HEK293T (cell line): ENCODE results near the gene MRPL21.
"Not testable (repeated sequence)": the region's sequence is repeated elsewhere in the genome, so short reads cannot be mapped to it uniquely, and the experiment has no call there.

ENCODE experiments used
- CTCF ChIA-PET: fragments of 350-600 bp; formaldehyde crosslinking; extraction: SDS; loops from one replicate; lab custom pipeline; 2021; ENCODE audit warnings: antibody characterized with exemption, inconsistent platforms; lab: Yijun Ruan, JAX
- POLR2A ChIA-PET: fragments of 350-600 bp; formaldehyde crosslinking; extraction: SDS; loops from one replicate; lab custom pipeline; 2020; ENCODE audit warnings: antibody characterized with exemption, inconsistent platforms; lab: Yijun Ruan, JAX
- DNase-seq: peaks from one replicate; pipeline ENCODE4 v3.0.0; 2012; ENCODE audit warnings: mixed read lengths; ENCODE audit errors: extremely low spot score
- ARNT ChIP-seq: fragments of 450-650 bp; IDR thresholded peaks from 2 replicates; pipeline ENCODE4 v1.6.1; 2017; ENCODE audit warnings: mild to moderate bottlenecking
- BHLHE40 ChIP-seq: fragments of 450-650 bp; IDR thresholded peaks from 2 replicates; pipeline ENCODE4 v1.6.1; 2016; ENCODE audit warnings: mild to moderate bottlenecking, moderate library complexity, borderline replicate concordance
- CTBP1 ChIP-seq: fragments of 450-650 bp; IDR thresholded peaks from 2 replicates; pipeline ENCODE4 v1.6.1; 2016; ENCODE audit warnings: borderline replicate concordance
- ELF4 ChIP-seq: fragments of 450-650 bp; IDR thresholded peaks from 2 replicates; pipeline ENCODE4 v1.6.1; 2017; ENCODE audit warnings: antibody characterized with exemption
- FOXA1 ChIP-seq: fragments of 450-650 bp; IDR thresholded peaks from 2 replicates; pipeline ENCODE4 v1.6.1; 2016; ENCODE audit warnings: mild to moderate bottlenecking
- FOXK2 ChIP-seq: fragments of 450-650 bp; IDR thresholded peaks from 2 replicates; pipeline ENCODE4 v1.6.1; 2016; ENCODE audit warnings: mild to moderate bottlenecking
- FOXM1 ChIP-seq: fragments of 450-650 bp; IDR thresholded peaks from 2 replicates; pipeline ENCODE4 v1.6.1; 2017; ENCODE audit warnings: mild to moderate bottlenecking, borderline replicate concordance
- HDGF ChIP-seq: fragments of 450-650 bp; IDR thresholded peaks from 2 replicates; pipeline ENCODE4 v1.6.1; 2017; ENCODE audit warnings: antibody characterized with exemption, borderline replicate concordance
- L3MBTL2 ChIP-seq: fragments of 450-650 bp; conservative IDR thresholded peaks from 2 replicates; pipeline ENCODE4 v1.6.1; 2016; ENCODE audit warnings: mild to moderate bottlenecking
- LEF1 ChIP-seq: fragments of 450-650 bp; IDR thresholded peaks from 2 replicates; pipeline ENCODE4 v1.6.1; 2017; ENCODE audit warnings: mild to moderate bottlenecking, borderline replicate concordance
- NFRKB ChIP-seq: fragments of 450-650 bp; IDR thresholded peaks from 2 replicates; pipeline ENCODE4 v1.6.1; 2016; ENCODE audit warnings: mild to moderate bottlenecking, moderate library complexity
- PKNOX1 ChIP-seq: fragments of 450-650 bp; IDR thresholded peaks from 2 replicates; pipeline ENCODE4 v1.6.1; 2016
- SP1 ChIP-seq: fragments of 450-650 bp; IDR thresholded peaks from 2 replicates; pipeline ENCODE4 v1.6.1; 2017
- SUZ12 ChIP-seq: fragments of 450-650 bp; IDR thresholded peaks from 2 replicates; pipeline ENCODE4 v1.6.1; 2016; ENCODE audit warnings: mild to moderate bottlenecking
- TARDBP ChIP-seq: fragments of 450-650 bp; IDR thresholded peaks from 2 replicates; pipeline ENCODE4 v1.6.1; 2016
- ZNF384 ChIP-seq: fragments of 450-650 bp; IDR thresholded peaks from 2 replicates; pipeline ENCODE4 v1.6.1; 2016

Gene MRPL21

GRCh38 chr11:68891351-68891948 lies 12.2 kb downstream of the MRPL21 start:
- ChIA-PET CTCF (no interaction called here), POLR2A (no interaction called here)
- TF ChIP-seq SP1 = no peak
- DNase-seq = no peak

GRCh38 chr11:68890490-68891231 lies 13.0 kb downstream of the MRPL21 start:
- CTCF ChIA-PET = interaction anchor here (0.6 kb wide), 1 partner anchor 91 kb away, joined by 3 read pairs; no protein-coding TSS in a partner anchor
- no peak for DNase-seq
- POLR2A ChIA-PET = no interaction called here
- TF ChIP-seq FOXM1 = no peak
- TF ChIP-seq HDGF = no peak
- no peak for TF ChIP-seq PKNOX1
- no peak for TF ChIP-seq L3MBTL2
- no peak for TF ChIP-seq TARDBP
- TF ChIP-seq SUZ12 = no peak

DNA sequence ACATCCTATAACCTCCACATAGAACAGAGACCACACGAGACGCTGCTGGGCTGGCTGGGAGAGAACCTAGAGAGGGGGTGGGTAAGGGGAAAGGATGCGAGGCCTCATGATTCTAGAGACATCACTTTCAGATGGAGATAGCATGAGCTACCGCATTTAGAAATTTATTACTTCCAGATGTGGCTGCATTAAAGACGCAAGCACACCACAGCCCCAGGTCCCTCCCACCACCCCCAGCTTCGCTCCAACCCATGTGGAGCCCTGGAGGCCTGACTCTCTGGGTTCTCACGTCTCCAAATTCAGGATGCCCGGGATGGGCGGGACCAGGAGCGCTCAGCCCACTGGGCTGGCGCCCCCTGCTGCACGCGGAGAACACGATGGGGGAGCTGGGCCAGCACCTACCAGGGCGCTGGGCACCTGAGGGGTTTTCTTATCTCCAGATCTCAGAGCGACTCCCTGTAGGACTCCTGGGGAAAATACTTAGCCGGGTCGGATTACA lies 13.6 kb downstream of the MRPL21 start:
- CTCF ChIA-PET = interaction anchor here (0.7 kb wide), 1 partner anchor 15 kb away, joined by 4 read pairs; no protein-coding TSS in a partner anchor
- POLR2A ChIA-PET = no interaction called here
- DNase-seq = peak; percentile 39
- no peak for TF ChIP-seq ARNT
- TF ChIP-seq TARDBP = no peak

- CTCF ChIA-PET, POLR2A ChIA-PET, DNase-seq: not testable (repeated sequence)
These were observed 18.8 kb downstream of the MRPL21 start for GRCh38 chr11:68884827-68885226.

- TF ChIP-seq SP1 (no peak), L3MBTL2 (no peak), HDGF (no peak), CTBP1 (no peak), ELF4 (no peak), FOXA1 (no peak)
- DNase-seq = no peak
- POLR2A ChIA-PET = no interaction called here
- CTCF ChIA-PET = no interaction called here
These were observed 21.2 kb downstream of the MRPL21 start for GRCh38 chr11:68882391-68882790.

DNA sequence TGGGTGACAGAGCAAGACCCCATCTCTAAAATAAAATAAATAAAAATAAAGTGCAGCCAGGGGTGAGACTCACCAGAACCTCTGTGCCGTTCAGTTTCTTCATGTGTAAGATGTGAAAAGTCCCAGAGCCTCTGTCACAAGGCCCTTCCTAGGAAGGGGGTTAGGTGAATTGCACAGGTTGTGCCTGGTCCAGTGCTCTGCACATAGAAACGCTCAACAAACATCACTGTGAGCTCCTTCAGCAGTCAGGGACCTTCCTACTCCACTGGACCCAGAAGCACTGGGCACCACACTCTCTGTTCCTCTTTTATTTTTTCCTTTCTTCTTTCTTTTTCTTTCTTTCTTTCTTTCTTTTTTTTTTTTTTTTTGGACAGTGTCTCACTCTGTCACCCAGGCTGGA lies 22.3 kb downstream of the MRPL21 start:
- CTCF ChIA-PET = no interaction called here
- POLR2A ChIA-PET = no interaction called here
- TF ChIP-seq FOXK2 (no peak), NFRKB (no peak), SP1 (no peak)

DNA sequence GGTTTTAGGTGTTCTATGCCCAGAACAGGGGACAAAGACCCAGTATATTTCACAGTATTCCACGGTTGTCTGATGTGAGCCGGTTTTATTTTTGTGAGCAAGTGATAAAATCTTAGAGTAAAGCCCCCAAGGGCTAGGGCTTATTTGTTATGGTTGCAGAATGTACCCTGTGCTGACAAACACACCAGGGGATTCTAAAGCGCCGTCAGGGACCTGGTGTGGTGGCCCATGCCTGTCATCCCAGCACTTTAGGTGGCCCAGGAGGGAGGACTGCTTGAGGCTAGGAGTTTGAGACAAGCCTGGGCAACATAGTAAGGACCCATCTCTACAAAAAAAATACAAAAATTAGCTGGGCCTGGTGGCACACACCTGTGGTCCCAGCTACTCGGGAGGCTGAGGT lies 22.8 kb downstream of the MRPL21 start:
- TF ChIP-seq PKNOX1 (no peak), SP1 (no peak), SUZ12 (no peak), ZNF384 (no peak), FOXA1 (no peak), ARNT (no peak), ELF4 (no peak), FOXM1 (no peak), TARDBP (no peak), HDGF (no peak), BHLHE40 (no peak), L3MBTL2 (no peak), LEF1 (no peak), FOXK2 (no peak), NFRKB (no peak), CTBP1 (no peak)
- POLR2A ChIA-PET = no interaction called here
- CTCF ChIA-PET = no interaction called here
- DNase-seq = no peak

More for the DNA sequence above, 22.3 kb downstream of the MRPL21 start:
- no peak for DNase-seq

- no peak for DNase-seq
- ChIA-PET POLR2A (interaction anchor here (0.6 kb wide), 1 partner anchor 26 kb away, joined by 3 read pairs; the partner anchor contains the start of gene IGHMBP2), CTCF (no interaction called here)
- TF ChIP-seq NFRKB = no peak
- no peak for TF ChIP-seq CTBP1
- no peak for TF ChIP-seq FOXM1
- TF ChIP-seq TARDBP = no peak
- no peak for TF ChIP-seq PKNOX1
- TF ChIP-seq FOXA1 = no peak
- TF ChIP-seq HDGF = no peak
- TF ChIP-seq ARNT = no peak
- no peak for TF ChIP-seq SP1
- no peak for TF ChIP-seq SUZ12
- no peak for TF ChIP-seq ELF4
- no peak for TF ChIP-seq LEF1
- no peak for TF ChIP-seq ZNF384
- TF ChIP-seq FOXK2 = no peak
- TF ChIP-seq L3MBTL2 = no peak
- no peak for TF ChIP-seq BHLHE40
These were observed 25.6 kb downstream of the MRPL21 start for GRCh38 chr11:68878022-68878421.
